NCI-H1436 (cell line): ENCODE results near the gene RBFOX1.

Source experiments
- DNase-seq: peaks from one replicate; lab custom pipeline; 2025; lab: John Stamatoyannopoulos, UW

RBFOX1 gene

DNA sequence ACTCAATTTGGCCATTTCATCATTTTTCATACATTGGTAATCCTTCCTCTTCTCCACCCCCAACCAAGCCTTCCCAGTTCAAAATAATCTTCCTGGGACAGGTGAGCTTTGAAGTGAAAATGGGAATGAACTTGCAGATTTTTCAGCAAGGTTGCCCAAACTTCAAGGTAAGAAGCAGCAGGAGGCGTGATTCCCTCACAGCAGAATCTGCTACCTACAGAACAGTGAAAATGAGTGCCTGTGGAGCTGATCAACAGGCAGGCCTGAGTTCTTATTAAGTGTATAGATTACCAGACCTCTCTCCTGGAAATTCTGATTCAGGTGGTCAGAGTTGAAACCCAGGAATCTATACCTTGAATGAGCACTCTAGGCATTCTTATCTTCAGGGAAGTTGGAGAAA lies 356.6 kb downstream of the RBFOX1 start:
- DNase-seq, result no peak

DNA sequence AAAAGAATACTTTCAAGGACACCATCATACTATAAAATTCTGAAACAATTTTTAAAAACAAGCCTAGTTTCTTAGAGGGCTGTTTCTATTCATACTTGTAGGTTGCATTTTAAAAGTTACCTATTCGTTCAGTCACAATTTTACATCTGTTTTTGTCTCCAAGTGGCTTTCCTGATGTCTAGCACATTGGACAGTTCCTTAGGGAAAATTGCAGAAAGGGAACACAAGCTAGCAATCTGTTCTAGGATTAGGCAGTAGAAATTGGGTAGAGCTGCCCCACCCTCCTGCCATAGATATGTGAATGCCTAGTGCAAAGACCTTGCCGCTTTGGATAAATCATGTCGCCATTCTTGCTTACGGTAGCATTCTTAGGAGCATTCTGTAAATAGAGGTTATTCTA lies 358.9 kb downstream of the RBFOX1 start:
- no peak for DNase-seq

DNA sequence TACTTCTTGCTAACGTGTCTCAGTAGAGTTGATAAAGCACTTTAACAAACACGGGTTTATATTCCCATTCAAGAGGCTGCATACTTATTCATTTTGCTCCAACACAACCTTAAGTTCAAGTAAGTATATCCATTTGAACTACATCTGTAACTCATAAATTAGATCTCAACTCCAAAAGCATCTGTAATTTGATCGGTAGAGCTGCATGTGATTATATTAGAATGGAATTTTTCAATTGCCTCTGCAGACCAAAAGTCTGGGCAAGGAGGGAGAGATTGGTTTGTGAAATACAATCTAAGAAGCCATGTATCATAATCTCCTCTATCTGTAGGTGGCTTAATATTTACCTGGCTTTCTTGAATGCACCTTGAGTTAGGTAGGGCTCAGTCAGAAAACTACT lies 371.0 kb downstream of the RBFOX1 start:
- DNase-seq, result no peak

DNA sequence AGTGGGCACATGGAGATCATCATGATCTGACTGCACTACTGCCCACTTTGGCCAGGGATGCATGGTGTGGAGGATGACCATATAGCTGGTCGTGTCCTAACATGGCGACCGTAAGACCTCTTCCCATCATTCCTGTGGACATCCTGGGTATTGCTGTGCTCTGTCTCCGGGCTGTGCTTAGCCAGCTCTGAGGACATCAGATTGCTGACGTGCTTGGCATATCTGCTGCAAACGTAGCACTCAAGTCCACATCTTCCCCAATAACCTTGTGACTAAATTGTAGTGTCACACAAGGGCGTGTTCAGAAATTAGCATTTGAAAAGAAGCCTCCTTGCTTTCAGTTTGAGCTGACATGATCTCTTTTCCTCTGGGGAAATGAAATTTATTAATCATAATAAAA lies 373.2 kb downstream of the RBFOX1 start:
- no peak for DNase-seq

DNA sequence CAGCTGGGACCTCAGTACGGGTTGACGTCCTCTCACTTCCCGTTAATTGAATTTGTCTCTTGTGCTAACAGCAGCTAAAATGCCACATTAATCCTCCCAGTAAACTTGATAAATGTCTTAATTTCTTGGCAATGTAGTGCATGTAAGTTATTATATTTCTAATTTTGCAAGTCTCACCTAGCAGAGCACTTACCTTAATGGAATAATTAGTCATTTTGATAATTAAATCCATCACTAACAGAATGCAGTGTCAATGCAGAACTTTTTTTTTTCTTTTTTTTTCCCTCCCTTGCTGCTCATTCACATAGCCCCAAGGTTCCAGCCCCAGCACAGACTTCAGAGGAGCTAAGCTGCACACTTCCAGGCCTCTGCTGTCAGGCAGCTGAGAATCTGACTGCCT lies 376.5 kb downstream of the RBFOX1 start:
- no peak for DNase-seq

DNA sequence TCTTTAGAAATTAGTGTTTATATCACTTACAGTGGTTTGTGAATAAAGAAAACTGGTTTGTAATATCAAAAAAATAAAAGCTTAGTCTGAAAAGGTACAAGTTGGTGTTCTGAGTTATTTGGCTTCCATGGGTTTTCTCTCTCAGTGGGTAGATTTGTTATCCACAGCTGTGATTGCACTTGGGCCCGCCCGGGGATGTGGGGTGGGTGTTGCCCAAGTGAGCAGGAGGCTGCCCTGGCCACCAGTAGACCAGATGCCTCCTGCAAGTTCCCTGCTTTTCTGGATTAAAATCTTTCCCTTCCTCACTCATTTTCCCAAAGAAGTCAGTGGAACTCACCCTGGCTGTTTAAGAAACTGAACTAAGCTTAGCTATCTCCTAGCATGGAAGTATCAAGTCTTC lies 380.6 kb downstream of the RBFOX1 start:
- no peak for DNase-seq

DNA sequence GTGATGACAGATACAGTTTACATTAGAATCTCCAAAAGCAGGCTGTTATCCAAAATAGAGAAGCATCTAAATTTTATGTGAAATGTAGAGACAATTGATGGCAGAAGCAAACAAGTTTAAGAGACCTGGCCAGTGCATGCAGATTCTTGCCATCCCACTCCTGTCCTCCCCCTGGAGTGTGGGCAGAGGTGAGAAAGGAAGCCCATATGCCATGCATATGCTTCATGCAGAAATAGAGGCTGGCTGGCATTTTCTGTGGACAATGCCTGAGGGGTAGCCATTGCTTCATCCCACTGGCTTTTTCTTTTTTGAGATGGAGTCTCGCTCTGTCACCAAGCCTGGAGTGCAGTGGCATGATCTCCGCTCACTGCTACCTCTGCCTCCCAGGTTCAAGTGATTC lies 382.1 kb downstream of the RBFOX1 start:
- no peak for DNase-seq

DNA sequence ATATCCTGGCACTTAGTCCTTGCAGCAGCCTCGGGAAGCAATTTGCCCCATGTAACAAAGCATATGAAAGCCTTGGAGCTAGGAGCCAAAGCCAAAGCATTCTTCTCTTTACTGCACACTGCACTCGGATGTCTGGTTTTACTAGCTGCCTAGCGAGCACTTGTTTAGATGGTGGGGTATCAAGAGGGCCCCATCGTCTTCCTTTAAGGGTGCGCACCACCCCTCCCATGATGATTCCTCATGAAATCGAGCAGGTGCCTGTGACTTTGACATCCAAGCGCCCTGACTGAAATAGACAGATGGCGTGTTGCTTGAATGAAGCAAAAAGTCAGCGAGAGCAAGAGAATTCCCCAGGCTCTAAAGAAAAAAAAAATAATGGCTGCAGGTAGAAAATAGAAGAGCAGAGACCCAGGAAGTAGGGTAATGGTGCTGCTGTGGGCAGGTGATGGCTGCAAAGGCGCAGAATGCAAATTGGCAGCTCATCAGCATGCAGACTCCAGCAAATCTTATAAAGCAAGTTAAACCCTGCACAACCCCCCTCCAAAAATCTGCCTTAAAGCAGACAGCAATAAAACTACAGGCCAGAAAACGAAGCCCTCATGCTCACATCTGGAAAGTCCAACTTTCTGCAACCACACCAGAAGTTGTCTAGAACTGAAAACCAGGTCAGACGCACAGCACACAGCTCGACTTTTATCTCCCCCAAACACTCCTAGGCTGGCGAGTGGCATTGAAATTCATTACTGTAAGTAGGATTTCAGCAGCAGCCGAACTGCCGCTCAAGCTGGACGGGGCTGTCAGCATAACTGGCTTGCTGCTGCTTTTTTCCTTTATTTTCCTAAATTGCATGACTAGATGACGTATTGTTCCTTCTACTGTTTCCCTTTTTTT lies 384.3 kb downstream of the RBFOX1 start:
- no peak for DNase-seq

DNA sequence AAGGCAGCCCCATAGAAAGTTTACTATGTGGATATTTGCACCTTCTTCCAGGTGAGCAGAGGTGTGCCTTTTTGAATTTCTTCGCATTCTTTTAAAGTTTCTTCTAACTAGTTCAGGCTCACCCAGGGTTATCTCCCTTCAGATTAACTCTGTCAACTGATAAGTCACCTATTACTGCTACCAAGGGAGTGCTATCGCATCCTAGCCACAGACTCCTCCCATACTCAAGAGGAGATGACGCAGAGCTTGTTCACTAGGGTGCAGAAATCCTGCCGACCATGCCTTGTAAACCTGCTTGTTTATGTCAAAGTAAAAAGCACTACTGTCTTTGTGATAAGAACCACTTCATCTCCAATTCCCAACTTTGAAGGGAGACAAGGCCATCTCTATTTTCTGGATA lies 390.1 kb downstream of the RBFOX1 start:
- no peak for DNase-seq

DNA sequence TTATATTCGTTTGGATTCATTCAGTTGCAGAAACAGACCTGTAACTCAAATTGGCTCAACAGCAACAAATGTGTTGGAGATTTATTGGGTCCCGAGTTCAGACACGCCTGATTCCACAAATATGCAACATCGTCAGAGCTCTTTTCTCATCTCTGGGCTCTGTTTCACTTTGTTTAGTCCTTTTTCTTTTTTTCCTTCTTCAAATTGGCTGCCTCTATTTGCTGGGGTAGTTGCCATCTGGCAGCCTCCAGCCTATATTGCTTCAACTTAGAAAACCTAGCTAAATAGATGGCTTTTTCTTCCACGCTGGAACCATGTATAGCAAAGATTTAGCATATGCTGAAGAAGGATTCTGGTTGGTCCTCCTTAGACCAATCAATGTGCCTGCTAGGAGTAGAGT lies 398.5 kb downstream of the RBFOX1 start:
- DNase-seq, result no peak

DNA sequence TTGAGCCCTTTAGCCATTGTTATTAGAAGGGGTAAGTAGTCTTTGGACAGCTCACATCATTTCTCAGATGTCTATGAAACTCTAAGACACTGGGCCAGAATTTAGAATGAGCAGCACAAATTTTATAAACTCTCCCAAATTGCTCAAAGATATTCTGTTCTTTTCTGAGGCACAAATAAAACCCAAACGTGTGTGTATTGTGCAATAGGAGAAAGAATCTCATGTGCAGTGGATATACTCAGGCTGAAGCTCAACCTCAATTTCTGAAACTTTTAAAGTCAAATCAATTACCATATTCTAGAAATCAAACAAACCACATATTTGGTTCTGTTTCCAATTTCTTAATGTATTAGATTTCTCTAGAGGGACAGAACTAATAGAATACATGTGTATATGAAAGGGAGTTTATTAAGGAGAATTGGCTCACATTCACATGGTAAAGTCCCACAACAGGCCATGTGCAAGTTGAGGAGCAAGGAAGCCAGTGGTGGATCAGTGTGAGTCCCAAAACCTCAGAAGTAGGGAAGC lies 403.6 kb downstream of the RBFOX1 start:
- no peak for DNase-seq

DNA sequence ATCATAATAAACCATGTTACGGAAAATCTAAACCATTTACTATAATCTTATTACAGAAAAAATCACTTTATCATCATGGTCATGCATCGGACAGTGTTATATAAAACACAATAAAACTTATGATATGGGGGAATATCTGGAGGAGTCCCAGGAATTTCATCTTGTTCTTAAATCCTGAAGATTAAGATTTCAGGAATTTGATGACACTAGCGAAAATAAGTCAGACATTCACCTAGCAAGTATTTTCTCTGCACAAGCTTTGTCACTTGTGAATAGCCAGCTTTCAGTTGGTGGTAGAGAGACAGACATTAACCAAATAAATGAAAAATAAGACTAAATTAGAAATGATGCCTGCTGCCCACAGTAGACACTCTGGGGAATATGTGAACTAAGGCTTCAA lies 410.0 kb downstream of the RBFOX1 start:
- DNase-seq, result no peak

DNA sequence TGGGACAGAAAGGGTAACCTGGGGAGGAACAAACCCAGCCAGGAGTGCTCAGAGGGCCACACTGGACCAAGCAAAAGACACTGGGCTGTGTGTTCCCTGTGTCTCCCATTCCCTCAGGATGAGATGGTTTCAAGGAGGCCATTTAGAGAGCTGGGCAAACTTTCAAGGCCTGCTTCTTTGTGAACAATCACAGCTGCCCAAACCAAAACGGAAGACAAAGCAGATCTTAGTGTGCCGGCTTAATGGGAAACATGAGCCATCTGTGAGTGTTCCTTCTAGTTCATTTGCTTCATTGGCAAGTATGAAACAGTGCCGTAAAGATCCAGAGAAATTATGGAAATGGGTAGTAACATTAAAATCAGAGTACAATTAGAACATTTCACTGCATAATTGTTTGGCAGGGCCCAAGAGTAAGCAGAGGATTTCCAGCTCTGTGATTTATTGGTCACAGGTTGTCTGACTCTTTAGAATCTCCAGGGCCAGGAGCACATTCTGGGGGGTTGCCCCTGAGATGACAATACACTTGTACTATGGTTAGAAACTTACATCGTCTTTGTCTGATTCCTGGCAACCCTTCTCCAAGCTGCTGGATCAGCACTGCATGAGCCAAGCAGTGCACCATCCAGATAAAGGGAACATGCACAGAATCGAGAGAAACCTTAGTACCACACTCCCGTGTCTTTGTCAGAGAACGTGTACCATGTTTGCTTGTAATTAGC lies 412.1 kb downstream of the RBFOX1 start:
- DNase-seq, result no peak

DNA sequence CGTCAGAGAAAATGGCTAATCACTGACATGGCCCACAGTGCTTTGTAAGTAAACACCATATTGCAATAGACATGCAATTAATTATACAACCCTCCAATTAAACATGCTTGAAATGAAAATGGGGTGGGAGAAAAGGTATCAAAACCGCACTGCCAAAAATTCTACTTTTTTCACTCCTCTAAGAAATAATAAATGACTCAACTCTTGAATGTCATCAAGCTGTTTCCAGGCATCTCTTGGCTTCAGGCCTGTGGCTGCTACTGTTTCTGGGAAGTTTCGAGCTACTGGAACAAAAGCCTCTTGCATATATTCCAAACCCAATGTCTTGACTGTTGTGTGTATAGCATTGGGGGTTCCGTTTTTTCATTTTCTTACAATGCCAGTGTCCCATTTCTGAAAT lies 412.6 kb downstream of the RBFOX1 start:
- no peak for DNase-seq

DNA sequence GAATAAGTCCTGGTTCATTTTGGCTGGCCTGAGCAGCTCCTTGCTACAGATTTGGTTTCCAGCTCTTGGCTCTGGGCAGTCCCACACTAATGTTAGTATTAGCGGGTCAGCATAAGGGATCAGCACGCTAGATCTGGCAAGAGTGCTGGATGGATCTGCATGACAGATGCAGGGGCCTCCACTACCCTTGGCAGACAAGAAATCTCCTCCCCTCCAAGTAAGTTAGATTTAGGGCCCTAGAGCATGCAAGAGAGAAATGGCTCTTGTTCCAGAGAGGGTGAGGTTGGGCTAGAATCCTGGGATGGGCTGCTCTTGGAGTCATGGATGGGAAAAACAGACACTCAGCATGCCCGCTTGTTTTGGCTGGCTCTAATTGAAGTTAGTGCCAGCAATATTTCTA lies 414.3 kb downstream of the RBFOX1 start:
- no peak for DNase-seq

DNA sequence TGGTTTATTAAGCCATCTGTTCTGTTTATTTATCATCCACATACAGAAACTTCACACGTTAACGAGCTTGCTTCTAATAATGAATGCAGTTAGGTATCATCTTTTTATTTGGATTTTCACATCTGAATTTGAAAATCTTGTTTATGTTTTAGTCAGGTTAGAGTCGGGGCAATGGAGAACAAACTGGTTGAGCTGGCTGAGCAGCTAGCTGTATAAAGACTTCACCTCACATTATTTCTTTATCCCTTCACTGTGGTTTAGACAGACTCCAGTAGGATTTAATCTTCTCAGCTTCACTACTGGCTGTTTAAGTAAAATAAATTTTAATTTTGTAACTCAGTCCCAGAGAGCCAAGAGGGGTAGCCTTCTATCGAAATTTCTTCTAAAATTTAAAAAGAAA lies 415.9 kb downstream of the RBFOX1 start:
- no peak for DNase-seq

DNA sequence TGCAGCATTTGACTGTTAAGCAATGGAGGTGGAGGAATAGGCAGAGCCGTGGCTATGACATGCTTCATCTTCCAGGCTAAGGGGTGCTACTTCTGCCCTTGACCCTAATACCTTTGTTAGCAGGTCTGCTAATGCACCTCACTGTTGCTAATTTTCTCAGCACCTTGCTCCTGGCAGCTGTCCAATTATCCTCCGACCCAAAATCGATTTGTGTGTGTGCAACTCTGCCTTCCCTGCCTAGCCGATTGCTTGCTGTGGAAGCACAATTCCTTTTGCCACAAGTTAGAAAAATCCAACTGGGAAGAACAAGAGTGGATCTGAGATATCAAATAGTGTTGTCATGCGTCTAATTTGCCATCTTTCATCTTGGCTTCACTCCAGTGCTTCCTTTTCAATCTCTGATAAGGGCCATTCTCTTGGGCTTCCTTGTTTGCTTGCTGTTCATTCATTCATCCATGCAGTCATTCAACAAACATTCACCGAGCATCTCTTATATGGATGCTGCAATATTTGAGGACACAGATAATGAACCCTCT lies 422.8 kb downstream of the RBFOX1 start:
- DNase-seq, result no peak
